IPS-11a (cell line): ENCODE results near the gene CSF2RB.

ENCODE experiments used
- H3K4me3 ChIP-seq: one replicate; pipeline ENCODE4 v1.5.1; 2013; ENCODE audit warnings: low read depth, low read length, control low read depth

The CSF2RB gene

GRCh38 chr22:36918586-36919284, 5.3 kb downstream of the CSF2RB start:
- no peak overlapping the region for H3K4me3 ChIP-seq

- no peak overlapping the region for H3K4me3 ChIP-seq
These were observed 8.1 kb downstream of the CSF2RB start for GRCh38 chr22:36921309-36922104.

- H3K4me3 ChIP-seq, result no peak overlapping the region
These were observed 8.7 kb downstream of the CSF2RB start for GRCh38 chr22:36922105-36922608.

GRCh38 chr22:36922711-36923110, 9.3 kb downstream of the CSF2RB start:
- H3K4me3 ChIP-seq, result no peak overlapping the region

GRCh38 chr22:36923131-36923788, 9.8 kb downstream of the CSF2RB start:
- no peak overlapping the region for H3K4me3 ChIP-seq

GRCh38 chr22:36924151-36924698, 10.8 kb downstream of the CSF2RB start:
- H3K4me3 ChIP-seq, result no peak overlapping the region

- no peak overlapping the region for H3K4me3 ChIP-seq
These were observed 12.2 kb downstream of the CSF2RB start for GRCh38 chr22:36925388-36926290.

GRCh38 chr22:36926309-36926708, 12.9 kb downstream of the CSF2RB start:
- no peak overlapping the region for H3K4me3 ChIP-seq

- no peak overlapping the region for H3K4me3 ChIP-seq
These were observed 13.4 kb downstream of the CSF2RB start for GRCh38 chr22:36926721-36927435.

- H3K4me3 ChIP-seq, result no peak overlapping the region
These were observed 14.2 kb downstream of the CSF2RB start for GRCh38 chr22:36927671-36928070.

- no peak overlapping the region for H3K4me3 ChIP-seq
These were observed 14.8 kb downstream of the CSF2RB start for GRCh38 chr22:36928196-36928595.

- H3K4me3 ChIP-seq, result no peak overlapping the region
These were observed 15.5 kb downstream of the CSF2RB start for GRCh38 chr22:36928786-36929535.

GRCh38 chr22:36929621-36930020, 16.2 kb downstream of the CSF2RB start:
- H3K4me3 ChIP-seq, result no peak overlapping the region

- no peak overlapping the region for H3K4me3 ChIP-seq
These were observed 16.9 kb downstream of the CSF2RB start for GRCh38 chr22:36930041-36930935.

GRCh38 chr22:36931446-36931845, 18.0 kb downstream of the CSF2RB start:
- no peak overlapping the region for H3K4me3 ChIP-seq

- H3K4me3 ChIP-seq, result no peak overlapping the region
These were observed 20.4 kb downstream of the CSF2RB start for GRCh38 chr22:36933629-36934417.
